Midbrain (tissue), 1 donor: ENCODE measurements around the gene CAMP.
A peak's percentile ranks its signal among the peaks of the same experiment; 100 is the strongest.
"Not testable (repeated sequence)": the region's sequence is repeated elsewhere in the genome, so short reads cannot be mapped to it uniquely, and the experiment has no call there.

Experiments
- DNase-seq: peaks from one replicate; lab custom pipeline; 2025; lab: John Stamatoyannopoulos, UW

The CAMP gene

GRCh38 chr3:48222616-48223513 lies at the start of gene CAMP:
Gene CAMP, plus strand, starts transcription at chr3:48223495. Its CDS starts 17 bp downstream, at chr3:48223512.
- no peak for DNase-seq

- DNase-seq, result no peak
Measured at GRCh38 chr3:48178072-48178471, 45.2 kb upstream of the CAMP start.

DNA sequence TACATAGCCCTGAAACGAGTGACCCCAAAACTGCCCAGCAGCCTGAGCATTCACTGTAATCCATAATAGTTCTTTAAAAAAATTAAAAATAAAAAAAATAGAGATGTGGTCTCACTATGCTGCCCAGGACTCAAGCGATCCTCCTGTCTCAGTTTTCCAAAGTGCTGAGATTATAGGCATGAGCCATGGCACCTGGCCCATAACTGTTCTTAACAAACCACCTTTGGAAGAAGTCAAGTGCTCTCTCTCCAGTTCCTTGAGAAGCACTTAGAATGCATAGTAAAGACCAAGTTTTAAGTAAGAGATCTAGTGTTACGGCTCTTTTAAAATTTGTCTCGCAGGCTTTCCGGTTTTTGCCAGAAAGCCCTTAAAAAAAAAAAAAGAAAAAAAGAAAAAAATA lies 43.3 kb upstream of the CAMP start:
- DNase-seq, result no peak

GRCh38 chr3:48180531-48181253 lies 42.6 kb upstream of the CAMP start:
- DNase-seq, result no peak

DNA sequence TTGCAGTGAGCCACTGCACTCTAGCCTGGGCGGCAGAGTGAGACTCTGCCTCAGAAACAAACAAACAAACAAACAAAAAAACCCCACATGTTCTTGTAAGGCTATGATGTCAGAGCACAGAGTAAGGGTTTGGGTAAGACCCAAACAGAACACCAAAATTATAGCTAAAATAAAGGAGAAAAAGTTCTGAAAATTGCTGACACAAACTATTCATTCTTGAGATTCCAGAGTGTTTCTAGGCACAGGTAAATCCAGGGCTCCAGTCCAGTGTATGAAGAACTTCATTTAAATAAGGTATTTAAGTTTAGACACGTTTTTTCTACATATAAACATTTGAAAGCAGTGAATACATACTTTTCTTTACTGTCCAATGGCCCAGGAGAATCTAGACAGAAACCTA lies 39.0 kb upstream of the CAMP start:
- no peak for DNase-seq

- DNase-seq, result no peak
Measured at GRCh38 chr3:48185129-48185528, 38.2 kb upstream of the CAMP start.

GRCh38 chr3:48186631-48187300 lies 36.5 kb upstream of the CAMP start:
- DNase-seq, result no peak

- DNase-seq, result no peak
Measured at GRCh38 chr3:48187301-48187578, 36.1 kb upstream of the CAMP start.

GRCh38 chr3:48187579-48188265 lies 35.6 kb upstream of the CAMP start:
- DNase-seq, result peak; percentile 70

DNA sequence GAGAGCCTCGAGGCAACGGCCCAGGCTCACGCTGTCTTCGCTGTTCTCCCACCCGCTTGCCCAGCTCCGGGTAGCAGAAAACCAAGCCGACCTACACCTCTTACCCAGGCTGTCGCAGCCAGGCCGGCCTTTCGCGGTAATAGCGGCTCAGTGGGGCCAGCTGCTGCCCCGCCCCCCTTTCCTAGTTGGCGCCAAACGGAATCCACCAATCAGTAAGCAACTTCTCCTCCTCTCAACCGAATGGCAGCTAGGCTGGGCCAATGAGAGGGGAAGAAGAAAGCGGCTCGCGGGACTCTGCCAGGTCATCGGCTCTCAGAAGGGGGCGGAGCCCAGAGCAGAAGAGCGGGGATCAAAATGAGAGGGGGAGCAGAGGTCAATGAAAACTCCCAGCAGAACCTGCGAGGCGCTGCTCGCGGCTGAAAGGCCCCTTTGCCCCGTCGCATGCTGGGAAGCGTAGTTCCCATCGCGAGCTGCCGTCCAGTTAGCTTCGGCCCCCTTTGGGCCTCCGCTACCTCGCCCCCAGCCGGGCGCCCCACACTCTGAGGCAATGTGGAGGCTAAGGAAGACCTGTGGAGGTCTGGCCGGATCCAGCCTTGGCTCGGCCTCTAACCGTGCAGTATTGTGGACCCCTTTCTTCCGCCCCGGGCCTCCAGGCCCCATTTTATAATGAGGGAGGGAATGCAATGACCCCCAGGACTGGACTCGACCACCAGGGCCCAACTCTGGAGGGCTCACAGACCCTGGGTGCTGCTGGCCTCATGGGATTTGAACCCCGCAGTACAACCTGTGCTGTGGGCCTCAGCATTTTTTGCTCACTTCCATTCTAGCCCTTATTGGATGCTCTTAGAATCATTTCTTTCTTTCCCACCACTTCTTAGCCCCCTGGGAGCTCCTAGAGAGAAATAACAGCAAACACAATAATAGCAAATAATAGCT lies 34.8 kb upstream of the CAMP start, which contains the start of gene CDC25A:
Gene CDC25A (minus strand): TSS at position 152 of the 936 bp plus-strand sequence. CDS start 470 bp downstream, outside the sequence.
- DNase-seq, result peak; percentile 97

- DNase-seq, result no peak
Measured at GRCh38 chr3:48189321-48189720, 34.0 kb upstream of the CAMP start.

- DNase-seq, result no peak
Measured at GRCh38 chr3:48190911-48191310, 32.4 kb upstream of the CAMP start.

DNA sequence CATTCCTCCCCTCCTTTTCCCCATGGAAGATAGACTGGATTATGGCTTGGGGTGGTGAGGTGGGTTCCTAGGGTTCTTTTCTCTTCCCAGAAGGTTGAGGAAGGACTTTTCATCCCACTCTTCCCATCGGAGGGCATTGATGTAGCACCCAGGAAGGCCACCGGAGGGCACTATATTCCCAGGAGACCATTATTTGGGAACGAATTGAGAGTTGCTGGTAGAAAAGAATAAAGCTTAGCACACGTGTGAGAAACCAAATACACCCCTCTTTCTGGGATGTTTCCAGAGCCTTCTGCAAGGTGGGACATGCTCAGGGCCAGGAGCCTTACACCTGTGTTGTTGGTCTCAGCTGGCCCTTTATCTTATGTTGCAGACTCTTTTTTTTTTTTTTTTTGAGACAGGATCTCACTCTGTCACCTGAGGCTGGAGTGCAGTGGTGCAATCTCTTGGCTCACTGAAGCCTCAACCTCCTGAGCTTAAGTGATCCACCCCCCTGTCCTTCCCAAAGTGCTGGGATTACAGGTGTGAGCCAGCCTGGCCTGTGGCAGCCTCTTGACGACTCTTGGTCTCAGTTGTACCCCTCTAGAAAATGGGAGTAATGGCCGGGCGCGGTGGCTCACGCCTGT lies 28.7 kb upstream of the CAMP start:
- peak; percentile 53 for DNase-seq

DNA sequence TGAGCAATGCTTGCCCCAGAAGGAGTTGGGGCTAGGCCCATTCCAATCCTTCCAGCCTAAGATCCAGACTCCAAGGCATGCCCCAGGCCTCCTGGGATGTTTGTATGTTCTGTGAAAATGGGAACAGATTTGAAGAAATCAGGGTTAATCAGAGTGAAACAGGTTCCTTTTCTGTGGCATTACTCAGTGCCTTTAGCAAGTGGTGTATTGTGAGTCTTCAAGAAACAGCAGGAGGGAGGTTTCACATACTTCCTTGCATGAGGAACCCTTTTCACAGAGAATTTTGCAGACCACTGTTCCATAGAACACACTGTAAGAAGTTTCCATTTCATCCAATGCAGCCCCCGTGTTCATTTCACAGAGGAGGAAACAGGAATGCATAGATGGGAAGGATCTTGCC lies 26.7 kb upstream of the CAMP start:
- DNase-seq, result no peak

GRCh38 chr3:48199117-48199516 lies 24.2 kb upstream of the CAMP start:
- no peak for DNase-seq

DNA sequence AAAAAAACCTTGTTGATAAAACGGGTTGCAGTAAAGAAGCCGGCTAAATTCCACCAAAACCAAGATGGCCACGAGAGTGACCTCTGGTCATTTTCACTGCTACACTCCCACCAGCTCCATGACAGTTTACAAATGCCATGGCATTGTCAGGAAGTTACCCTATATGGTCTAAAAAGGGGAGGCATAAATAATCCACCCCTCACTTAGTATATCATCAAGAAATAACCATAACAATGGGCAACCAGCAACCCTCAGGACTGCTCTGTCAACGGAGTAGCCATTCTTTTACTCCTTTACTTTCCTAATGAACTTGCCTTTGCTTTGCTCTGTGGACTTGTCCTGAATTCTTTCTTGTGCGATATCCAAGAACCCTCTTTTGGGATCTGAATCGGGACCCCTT lies 20.7 kb upstream of the CAMP start:
- DNase-seq, result no peak

- DNase-seq, result no peak
Measured at GRCh38 chr3:48208076-48208475, 15.2 kb upstream of the CAMP start.

DNA sequence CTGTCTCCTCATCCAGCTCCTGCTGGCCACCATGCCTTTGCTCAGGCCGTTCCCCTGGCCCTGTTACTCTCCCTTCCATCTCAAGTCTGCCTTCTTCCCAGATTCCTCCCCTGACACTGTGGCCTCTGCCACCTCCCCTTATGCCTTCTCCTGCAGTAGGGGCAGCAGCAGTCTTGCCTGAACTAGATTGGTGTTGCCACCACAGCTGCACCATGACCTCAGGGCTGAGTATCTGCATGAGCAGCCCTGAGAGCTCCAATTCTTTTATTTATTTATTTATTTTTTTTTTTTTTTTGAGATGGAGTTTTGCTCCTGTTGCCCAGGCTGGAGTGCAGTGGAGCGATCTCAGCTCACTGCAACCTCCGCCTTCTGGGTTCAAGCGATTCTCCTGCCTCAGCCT lies 13.8 kb upstream of the CAMP start:
- no peak for DNase-seq

DNA sequence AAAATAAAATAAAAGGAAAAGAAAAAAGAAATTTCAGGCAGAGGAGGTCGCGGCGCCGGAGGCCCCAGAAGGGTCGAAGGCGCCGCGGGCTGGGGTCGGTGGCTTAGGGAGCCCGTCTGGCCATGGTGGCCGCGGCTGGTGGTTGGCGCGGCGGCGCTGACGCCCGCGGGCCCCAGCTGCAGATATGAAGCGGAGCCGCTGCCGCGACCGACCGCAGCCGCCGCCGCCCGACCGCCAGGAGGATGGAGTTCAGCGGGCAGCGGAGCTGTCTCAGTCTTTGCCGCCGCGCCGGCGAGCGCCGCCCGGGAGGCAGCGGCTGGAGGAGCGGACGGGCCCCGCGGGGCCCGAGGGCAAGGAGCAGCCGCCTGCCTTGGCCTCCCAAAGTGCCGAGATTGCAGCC lies 12.8 kb upstream of the CAMP start:
- DNase-seq, result not testable (repeated sequence)

GRCh38 chr3:48211776-48212175 lies 11.5 kb upstream of the CAMP start:
- DNase-seq, result not testable (repeated sequence)

DNA sequence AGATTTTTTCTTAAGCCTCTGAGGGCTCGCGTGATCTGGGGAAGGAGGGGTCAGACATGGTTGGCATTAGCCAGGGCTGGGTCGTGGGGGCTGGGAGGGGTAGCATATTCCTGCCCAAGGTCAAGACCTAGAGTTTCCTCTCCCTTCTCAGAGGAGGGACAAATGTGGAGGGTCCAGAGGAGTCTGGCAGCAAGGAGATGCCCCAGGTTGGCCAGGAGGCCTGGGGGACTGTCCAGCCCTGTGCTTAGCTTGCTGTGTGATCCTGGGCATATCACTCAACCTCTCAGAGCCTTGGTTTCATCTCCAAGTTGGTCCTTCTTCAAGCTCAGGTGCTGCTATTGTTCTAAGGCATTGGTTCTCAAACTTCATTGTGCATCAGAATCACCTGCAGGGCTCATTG lies 9.1 kb upstream of the CAMP start:
- DNase-seq, result no peak
